Endometrial microvascular endothelial cells (primary cell): ENCODE results near the gene ARMH2. TPM values are rescaled to one million over a fixed set of nuclear protein-coding genes. Genes with fewer than 3 reads are reported as not detected.

Source experiments
- total RNA-seq: library from RNA; depleted of rRNA; stranded (reverse); fragments of >200 nt; gene quantifications from one replicate; pipeline ENCODE4 v1.2.3, GENCODE V29; 2015; ENCODE audit errors: inconsistent ontology term

ARMH2 gene
- total RNA-seq, 1 donor from 2014 or later, result not detected

Other genes starting within 250 kb of the ARMH2 start
- gene KIAA0319, start 152.7 kb downstream of the ARMH2 start, total RNA-seq, result not detected
- gene TDP2, start 132.0 kb downstream of the ARMH2 start, total RNA-seq, result 27.6 TPM
- gene ACOT13, start 131.8 kb downstream of the ARMH2 start, total RNA-seq, result 3.6 TPM
- gene C6orf62, start 79.8 kb downstream of the ARMH2 start, total RNA-seq, result 165 TPM
- gene GMNN, start 24.0 kb downstream of the ARMH2 start, total RNA-seq, result 32.7 TPM
- not detected for gene RIPOR2, start 137.0 kb upstream of the ARMH2 start, total RNA-seq